Esophagus muscularis mucosa (tissue), 4 donors: ENCODE measurements around the gene PYGB. TPM values are rescaled to one million over a fixed set of nuclear protein-coding genes. Genes with fewer than 3 reads are reported as not detected.

Source experiments
- DNase-seq: peaks from one replicate; pipeline ENCODE4 v3.0.0-alpha.2; 2017; ENCODE audit errors: extremely low spot score
- H3K27ac ChIP-seq, 4 donors: fragments of 200-600 bp; sonication (generic); replicated peaks in 1 of 4; 1 replicate in 3 of 4; 2 replicates in 1 of 4; pipeline ENCODE4 v1.5.1; 2016 to 2019; ENCODE audit warnings: mild to moderate bottlenecking in 1 of 4
- H3K27me3 ChIP-seq, 4 donors: fragments of 200-600 bp; sonication (generic); one replicate each; pipeline versions ENCODE4 v1.5.1 to v1.6.0; 2016 to 2019
- H3K36me3 ChIP-seq, 4 donors: fragments of 200-600 bp; sonication (generic); one replicate each; pipeline ENCODE4 v1.5.1; 2016 to 2019
- H3K4me1 ChIP-seq, 4 donors: fragments of 200-600 bp; sonication (generic); one replicate each; pipeline ENCODE4 v1.5.1; 2016 to 2019
- H3K4me3 ChIP-seq, 4 donors: fragments of 200-600 bp; sonication (generic); 1 replicate in 2 of 4; 2 replicates in 2 of 4; pipeline ENCODE4 v1.5.1; 2016 to 2019; ENCODE audit warnings: mild to moderate bottlenecking in 4 of 4, moderate library complexity in 1 of 4
- H3K9me3 ChIP-seq, 4 donors: fragments of 200-600 bp; sonication (generic); 1 replicate in 3 of 4; 2 replicates in 1 of 4; pipeline ENCODE4 v1.5.1; 2016 to 2019
- EP300 ChIP-seq: sonication (generic); formaldehyde crosslinking; IDR thresholded peaks from one replicate; pipeline ENCODE4 v1.6.1; 2017; ENCODE audit warnings: antibody characterized with exemption
- POLR2A ChIP-seq: fragments of 450-650 bp; IDR thresholded peaks from one replicate; pipeline ENCODE4 v1.6.1; 2017; ENCODE audit warnings: antibody characterized with exemption, moderate library complexity, mild to moderate bottlenecking, low read depth
- POLR2AphosphoS5 ChIP-seq, 2 donors: sonication (generic); formaldehyde crosslinking; IDR thresholded peaks; one replicate each; pipeline ENCODE4 v1.6.1; 2017; ENCODE audit warnings: antibody characterized with exemption in 2 of 2
- WGBS: methylation state at CpG from one replicate; pipeline ENCODE4 v1.1.5; 2018; 5-methylcytosine and 5-hydroxymethylcytosine counted together
- intact Hi-C: fragments of 100-400 bp; cut with DNase I; formaldehyde crosslinking; loops from one replicate; pipeline ENCODE4 v1.15.1; 2023
- total RNA-seq, 4 donors: library from RNA; depleted of rRNA; stranded (reverse); fragments of >200 nt; gene quantifications; one replicate each; pipeline versions ENCODE4 v1.1.0 to v1.2.1, GENCODE V29; 2016
- TF ChIP-seq, protein P1 (sequence below), 3 experiments: fragments of 200-600 bp in 2 of 3; fragments of 450-650 bp in 1 of 3; sonication (generic) in 2 of 3; IDR thresholded peaks; one replicate each; pipeline ENCODE4 v1.5.1; 2017 to 2019; ENCODE audit warnings: antibody characterized with exemption in 3 of 3, mild to moderate bottlenecking in 2 of 3, moderate library complexity in 1 of 3

The PYGB gene
- total RNA-seq, 4 donors from 2014 or later = 398 to 632 (median 462) TPM

DNA sequence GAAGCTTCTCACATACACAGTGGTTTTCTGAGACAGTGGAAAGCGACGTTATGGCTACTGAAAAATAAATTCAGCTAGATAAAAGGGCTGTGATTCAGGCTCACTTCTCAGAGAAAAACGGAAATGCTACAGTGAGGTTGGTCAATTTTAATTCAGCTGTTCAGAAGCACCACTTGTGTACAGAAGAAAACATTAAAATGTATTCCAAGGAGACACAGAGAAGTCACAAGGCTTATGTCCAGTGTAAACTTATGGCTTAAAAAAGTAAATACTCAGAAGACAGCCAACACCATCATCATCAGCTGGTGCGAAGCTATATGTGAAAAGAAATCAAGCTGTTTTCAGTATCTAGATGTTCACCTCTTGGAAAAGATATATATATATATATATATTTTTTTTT lies 74.1 kb downstream of the PYGB start:
- Histone ChIP-seq H3K9me3 (no peaks in the 10 kb centered on the region), H3K4me3 (no peak overlapping the region), H3K27me3 (no peaks in the 10 kb centered on the region), H3K36me3 (peaks cover 9 to 31% (median 16%) of the 10 kb centered on the region in 4 donors), H3K27ac (no peak overlapping the region), H3K4me1 (peaks cover 3 to 16% (median 8%) of the 10 kb centered on the region in 4 donors)
- 69% methylated on average over 4 of the region's 4 CpGs for WGBS
- intact Hi-C loops = no loop called here
- DNase-seq = no peak
- no peak for TF ChIP-seq EP300
- TF ChIP-seq POLR2A = no peak
- TF ChIP-seq, protein P1, sequence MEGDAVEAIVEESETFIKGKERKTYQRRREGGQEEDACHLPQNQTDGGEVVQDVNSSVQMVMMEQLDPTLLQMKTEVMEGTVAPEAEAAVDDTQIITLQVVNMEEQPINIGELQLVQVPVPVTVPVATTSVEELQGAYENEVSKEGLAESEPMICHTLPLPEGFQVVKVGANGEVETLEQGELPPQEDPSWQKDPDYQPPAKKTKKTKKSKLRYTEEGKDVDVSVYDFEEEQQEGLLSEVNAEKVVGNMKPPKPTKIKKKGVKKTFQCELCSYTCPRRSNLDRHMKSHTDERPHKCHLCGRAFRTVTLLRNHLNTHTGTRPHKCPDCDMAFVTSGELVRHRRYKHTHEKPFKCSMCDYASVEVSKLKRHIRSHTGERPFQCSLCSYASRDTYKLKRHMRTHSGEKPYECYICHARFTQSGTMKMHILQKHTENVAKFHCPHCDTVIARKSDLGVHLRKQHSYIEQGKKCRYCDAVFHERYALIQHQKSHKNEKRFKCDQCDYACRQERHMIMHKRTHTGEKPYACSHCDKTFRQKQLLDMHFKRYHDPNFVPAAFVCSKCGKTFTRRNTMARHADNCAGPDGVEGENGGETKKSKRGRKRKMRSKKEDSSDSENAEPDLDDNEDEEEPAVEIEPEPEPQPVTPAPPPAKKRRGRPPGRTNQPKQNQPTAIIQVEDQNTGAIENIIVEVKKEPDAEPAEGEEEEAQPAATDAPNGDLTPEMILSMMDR (IDR thresholded peaks at IDR 0.05) = no peak
- no peak for TF ChIP-seq POLR2AphosphoS5 (IDR thresholded peaks at IDR 0.05)

DNA sequence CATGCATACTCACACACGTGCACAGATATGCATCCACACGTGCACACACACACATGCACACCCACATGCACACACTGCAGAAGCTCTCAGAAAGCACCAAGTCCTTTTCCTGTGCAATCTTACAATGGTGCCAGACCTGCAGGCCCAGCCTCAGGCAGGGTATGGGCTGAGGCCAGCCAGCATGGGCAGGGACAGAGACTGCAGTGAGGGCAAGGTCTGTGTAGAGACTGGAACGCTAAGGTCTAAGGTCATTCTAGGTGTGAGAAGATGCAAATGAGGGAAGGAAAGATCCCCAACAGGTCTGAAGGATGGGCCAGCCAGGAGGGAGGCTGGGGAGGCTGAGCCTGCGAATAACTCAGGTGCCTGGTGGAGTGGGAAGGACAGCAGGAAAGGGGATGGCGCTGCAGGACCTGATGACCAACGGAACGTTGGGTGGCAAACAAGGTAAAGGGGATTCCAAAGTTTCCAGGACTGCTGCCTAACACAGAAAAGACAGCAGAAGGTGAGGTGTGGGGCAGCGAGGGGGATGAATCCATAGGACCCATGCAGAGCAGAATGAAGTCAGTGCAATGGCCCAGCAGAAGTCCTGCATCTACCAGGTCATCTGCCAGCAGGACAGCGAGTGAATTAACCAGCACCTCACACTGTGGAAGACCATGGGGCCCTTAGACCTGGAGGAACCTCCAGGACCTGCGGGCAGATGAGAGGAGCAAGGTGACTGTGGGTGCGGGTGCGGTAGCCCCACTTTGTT lies 75.8 kb downstream of the PYGB start:
- H3K27ac ChIP-seq = peak overlapping the region in 1 of 4 donors; percentile 8
- DNase-seq = no peak
- no peak for TF ChIP-seq EP300
- no peak for TF ChIP-seq POLR2AphosphoS5 (IDR thresholded peaks at IDR 0.05)
- TF ChIP-seq, protein P1 (IDR thresholded peaks at IDR 0.05) = no peak
- no peak for TF ChIP-seq POLR2A
- H3K4me3 ChIP-seq = no peak overlapping the region
- intact Hi-C loops = no loop called here
- H3K9me3 ChIP-seq = no peaks in the 10 kb centered on the region
- peaks cover under 1 to 18% (median 10%) of the 10 kb centered on the region in 4 donors for H3K4me1 ChIP-seq
- no peaks in the 10 kb centered on the region for H3K27me3 ChIP-seq
- WGBS = 91% methylated on average over 12 of the region's 12 CpGs
- H3K36me3 ChIP-seq = peaks cover 9 to 26% (median 16%) of the 10 kb centered on the region in 4 donors

DNA sequence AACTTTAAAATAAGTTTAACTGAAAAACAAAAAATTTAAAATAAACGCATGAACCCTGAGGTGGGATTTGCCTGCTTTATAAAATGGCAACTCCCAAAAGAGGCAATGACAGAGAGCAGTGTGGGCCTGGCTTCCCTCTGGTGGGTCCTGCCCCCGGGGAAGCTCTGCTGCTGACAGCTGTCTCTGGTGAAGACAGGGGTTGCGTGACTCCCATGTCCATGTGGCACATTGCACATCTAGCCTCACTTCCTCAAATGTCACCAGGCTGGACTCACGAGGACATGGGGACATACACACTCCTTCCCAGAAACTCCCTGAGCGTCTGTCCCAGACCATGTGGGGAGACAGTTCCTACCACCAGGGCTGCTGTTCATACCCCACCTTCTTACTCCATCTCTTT lies 76.5 kb downstream of the PYGB start:
- H3K4me1 ChIP-seq = peaks cover 1 to 25% (median 8%) of the 10 kb centered on the region in 4 donors
- no peaks in the 10 kb centered on the region for H3K9me3 ChIP-seq
- intact Hi-C loops = no loop called here
- no peak overlapping the region for H3K4me3 ChIP-seq
- TF ChIP-seq POLR2AphosphoS5 (IDR thresholded peaks at IDR 0.05) (peak in 1 of 2 donors; percentile 29), POLR2A (no peak)
- TF ChIP-seq, protein P1 (IDR thresholded peaks at IDR 0.05) = no peak
- peak overlapping the region in 1 of 4 donors; percentile 8 for H3K27ac ChIP-seq
- H3K36me3 ChIP-seq = peaks cover 9 to 26% (median 16%) of the 10 kb centered on the region in 4 donors
- DNase-seq = no peak
- 82% methylated on average over 5 of the region's 5 CpGs for WGBS
- H3K27me3 ChIP-seq = no peaks in the 10 kb centered on the region

GRCh38 chr20:25325073-25325472 lies 77.2 kb downstream of the PYGB start:
- Histone ChIP-seq H3K4me3 (no peak overlapping the region), H3K36me3 (peaks cover 9 to 21% (median 14%) of the 10 kb centered on the region in 4 donors), H3K27me3 (no peaks in the 10 kb centered on the region), H3K9me3 (no peaks in the 10 kb centered on the region), H3K4me1 (peaks cover 0 to 26% (median 6%) of the 10 kb centered on the region in 4 donors), H3K27ac (no peak overlapping the region)
- intact Hi-C loops = no loop called here
- TF ChIP-seq POLR2A (no peak), POLR2AphosphoS5 (IDR thresholded peaks at IDR 0.05) (no peak), EP300 (no peak)
- TF ChIP-seq, protein P1 (IDR thresholded peaks at IDR 0.05) = no peak
- DNase-seq = no peak
- WGBS = 53% methylated on average over 3 of the region's 3 CpGs
